HG03095 (cell line): ENCODE measurements around the gene LAMC3.
"Not testable (repeated sequence)": the region's sequence is repeated elsewhere in the genome, so short reads cannot be mapped to it uniquely, and the experiment has no call there.

Experiments
- ATAC-seq: cut with Tn5 transposase; IDR thresholded peaks from one replicate; pipeline ENCODE4 v1.9.1; 2021; ENCODE audit warnings: moderate library complexity; ENCODE audit not compliant: unreplicated experiment

The LAMC3 gene

GRCh38 chr9:131027872-131028179 is 18.9 kb downstream of the LAMC3 start:
- no peak for ATAC-seq

- ATAC-seq = no peak
Measured at GRCh38 chr9:131028221-131028884, 19.4 kb downstream of the LAMC3 start.

DNA sequence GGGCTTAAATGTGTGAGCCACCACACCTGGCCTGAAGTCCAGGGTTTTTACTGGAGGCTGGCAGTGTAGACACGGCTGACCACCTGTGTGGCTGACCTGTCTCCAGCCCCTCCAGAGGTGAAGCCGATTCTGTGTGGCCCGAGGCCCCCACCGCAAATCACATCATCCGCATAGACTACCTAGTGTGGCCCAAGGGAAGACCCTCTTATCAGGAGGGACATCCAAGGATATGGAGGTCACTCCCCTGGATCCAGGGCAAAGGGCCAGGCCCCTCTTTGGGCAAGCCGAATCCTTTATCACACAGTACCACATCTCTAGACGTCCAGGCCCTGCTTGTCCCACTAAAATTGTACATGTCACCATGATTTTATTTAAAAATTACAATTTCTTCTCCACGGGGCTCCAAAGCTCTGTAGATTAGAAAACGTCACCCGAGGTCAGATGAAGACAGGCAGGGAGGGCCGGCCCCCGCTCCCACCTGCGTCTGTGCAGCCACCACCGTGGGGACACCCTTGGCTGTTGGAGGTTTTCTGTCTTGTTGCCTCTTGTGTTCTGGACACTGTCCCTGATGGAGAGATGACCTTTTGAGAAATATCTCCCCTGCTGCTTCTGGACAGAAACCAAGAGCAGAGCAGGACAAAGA is 20.1 kb downstream of the LAMC3 start:
- no peak for ATAC-seq

- no peak for ATAC-seq
Measured at GRCh38 chr9:131029574-131029952, 20.6 kb downstream of the LAMC3 start.

DNA sequence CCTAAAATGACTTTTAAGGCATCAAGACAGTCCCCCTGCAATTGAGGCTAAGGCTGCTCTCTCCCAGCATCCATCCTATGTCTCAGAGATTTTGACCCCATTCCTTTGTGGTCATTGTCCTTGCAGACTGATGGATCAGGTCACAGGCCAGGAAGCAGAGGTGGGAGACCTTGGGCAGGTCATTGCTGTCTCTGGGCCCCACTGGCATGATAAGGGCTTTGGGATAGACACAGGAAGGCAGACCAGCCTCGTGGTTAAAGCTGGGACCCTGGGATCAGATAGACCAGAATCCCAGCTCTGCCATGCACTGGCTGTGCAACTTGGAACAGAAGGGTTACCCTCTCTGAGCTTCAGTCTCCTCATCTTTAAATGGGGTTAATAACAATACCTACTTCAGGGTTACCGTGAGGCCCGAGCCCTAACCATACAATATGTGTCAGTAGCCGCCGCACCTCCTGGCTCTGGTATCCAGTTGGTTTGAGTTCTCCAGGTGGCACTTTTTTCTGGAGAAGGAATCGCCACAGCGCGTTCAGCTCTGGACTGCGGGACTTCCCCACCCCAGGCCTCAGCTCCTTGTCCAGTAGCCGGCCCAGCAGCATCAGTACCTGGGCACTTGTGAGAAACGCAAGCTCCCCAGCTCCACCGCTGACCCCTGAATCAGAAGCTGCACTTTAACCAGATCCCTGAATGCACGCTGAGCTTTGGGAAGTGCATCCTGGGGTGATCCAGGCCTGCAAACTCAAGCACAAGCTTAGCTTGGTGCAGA is 21.4 kb downstream of the LAMC3 start:
- ATAC-seq = no peak

- no peak for ATAC-seq
Measured at GRCh38 chr9:131031005-131031641, 22.1 kb downstream of the LAMC3 start.

- no peak for ATAC-seq
Measured at GRCh38 chr9:131031642-131032005, 22.6 kb downstream of the LAMC3 start.

DNA sequence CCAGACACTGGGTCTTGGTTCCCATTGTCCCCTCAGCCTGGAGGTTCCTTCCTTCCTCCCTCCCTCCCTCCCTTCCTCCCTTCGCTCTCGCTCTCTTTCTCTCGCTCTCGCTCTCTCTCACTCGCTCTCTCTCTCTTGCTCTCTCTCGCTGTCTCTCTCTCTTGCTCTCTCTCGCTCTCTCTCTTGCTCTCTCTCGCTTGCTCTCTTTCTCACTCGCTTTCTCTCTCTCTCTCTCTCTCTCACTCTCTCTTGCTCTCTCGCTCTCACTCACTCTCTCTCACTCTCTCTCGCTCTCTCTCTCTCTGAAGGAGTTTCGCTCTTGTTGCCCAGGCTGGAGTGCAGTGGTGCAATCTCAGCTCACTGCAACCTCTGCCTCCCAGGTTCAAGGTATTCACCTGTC is 23.4 kb downstream of the LAMC3 start:
- no peak for ATAC-seq

DNA sequence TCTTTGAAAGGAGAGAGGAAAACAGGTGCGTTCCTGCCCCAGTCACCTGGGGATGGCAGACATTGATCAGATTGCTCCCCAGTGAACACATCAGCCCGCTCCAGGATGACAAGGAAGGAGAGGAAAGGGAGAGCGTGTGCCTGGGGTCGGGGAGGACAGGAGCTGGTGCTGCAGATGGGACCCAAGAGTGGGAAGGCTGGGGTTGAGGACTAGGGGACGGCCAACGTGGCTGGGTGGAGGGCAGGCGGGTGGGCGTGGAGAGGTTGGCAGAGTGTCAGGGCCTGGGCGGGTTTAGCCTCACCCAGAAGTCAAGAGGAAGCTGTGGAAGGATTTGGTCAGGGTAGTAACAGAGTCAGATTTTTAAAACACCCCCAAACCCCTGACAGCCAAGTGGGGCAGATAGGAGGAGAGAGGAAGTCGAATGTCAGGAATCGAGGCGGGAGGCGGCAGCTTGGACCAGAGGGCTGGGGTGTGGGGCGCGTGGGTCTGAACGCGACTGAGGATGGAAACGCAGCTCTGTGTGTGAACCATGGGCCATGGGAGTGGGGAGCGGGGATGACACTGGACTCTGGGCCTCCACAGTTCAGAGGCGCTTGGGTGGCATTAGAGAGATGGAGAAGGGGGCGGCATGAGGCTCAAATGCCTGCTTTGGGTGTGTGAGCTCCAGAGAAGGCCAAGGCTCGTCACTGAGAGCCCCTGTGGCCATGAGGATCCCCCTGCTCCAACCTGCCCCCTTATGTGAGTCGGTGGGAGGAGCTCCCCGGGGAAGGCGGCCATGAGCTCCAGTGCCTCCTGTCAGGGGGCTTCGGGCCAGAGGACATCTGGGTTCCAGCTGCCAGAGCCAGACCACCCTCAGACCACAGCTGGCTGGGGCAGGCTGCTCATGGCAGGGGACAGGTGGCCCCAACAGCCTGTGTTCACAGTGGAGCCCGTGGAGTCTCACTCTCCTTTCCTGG is 24.6 kb downstream of the LAMC3 start:
- no peak for ATAC-seq

- no peak for ATAC-seq
Measured at GRCh38 chr9:131034268-131034667, 25.3 kb downstream of the LAMC3 start.

DNA sequence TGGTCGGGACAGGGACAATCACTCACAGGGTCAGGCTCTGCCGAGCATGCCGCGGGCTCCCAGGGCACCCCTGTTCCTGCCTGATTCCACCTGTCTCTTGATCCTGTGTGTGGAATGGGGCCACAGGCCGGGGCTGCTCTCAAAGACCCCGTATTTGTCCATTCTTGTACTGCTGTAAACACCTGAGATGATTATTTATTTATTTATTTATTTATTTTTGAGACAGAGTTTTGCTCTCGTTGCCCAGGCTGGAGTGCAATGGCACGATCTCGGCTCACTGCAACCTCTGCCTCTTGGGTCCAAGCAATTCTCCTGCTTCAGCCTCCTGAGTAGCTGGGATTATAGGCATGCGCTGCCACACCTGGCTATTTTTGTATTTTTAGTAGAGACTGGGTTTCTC is 25.8 kb downstream of the LAMC3 start:
- not testable (repeated sequence) for ATAC-seq

GRCh38 chr9:131035548-131035947 is 26.6 kb downstream of the LAMC3 start:
- ATAC-seq = no peak

DNA sequence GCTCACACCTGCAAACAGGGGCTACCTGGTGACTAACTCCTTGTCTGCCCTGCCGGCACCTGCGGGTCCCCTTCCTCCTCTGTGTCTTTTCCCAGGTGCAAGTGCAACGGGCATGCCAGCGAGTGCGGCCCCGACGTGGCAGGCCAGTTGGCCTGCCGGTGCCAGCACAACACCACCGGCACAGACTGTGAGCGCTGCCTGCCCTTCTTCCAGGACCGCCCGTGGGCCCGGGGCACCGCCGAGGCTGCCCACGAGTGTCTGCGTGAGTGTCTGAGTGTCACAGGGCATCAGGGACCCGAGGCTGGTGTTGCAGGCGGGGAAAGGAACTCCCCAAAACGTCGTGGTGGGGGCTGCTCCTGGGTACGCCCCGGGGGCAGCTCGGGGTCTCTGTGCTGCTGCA is 27.1 kb downstream of the LAMC3 start:
- ATAC-seq = no peak

DNA sequence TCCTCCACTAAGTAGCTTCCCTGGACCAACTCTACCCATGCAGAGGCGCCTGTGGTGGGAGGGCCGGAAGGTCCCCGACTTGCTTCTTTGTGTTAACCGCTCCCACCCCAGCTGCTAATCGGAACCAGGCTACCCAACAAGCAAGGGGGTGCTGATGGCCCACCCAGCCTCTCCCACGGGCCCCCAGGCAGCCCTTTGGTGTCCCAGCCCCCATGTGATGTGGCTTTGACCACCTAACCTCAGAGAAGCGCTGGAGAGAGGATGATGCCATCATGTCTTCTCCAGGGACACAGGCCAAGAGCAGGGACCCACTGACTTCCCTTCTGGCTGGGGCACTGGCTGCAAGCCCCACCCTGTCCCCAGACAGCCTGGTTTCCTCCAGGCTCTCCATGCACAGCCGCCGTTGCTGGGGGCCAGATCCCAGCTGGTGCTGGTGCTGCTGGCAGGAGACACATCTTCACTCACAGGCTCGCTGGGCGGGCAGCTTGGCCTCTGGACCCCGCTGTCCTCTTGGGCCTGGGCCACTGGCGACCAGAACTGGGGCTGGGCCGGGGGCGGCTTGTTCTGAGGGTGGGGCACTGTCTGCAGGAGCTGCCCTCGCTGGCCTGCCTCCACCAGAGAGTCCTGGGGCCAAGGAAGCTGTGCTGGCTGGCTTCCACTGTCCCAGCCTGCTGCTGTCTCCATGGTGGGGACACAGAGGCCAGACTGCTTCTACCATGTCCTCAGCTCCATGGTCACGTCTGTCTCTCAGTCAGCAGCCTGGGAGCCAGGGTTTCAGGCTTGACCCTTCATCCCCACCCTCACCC is 27.8 kb downstream of the LAMC3 start:
- ATAC-seq = no peak

DNA sequence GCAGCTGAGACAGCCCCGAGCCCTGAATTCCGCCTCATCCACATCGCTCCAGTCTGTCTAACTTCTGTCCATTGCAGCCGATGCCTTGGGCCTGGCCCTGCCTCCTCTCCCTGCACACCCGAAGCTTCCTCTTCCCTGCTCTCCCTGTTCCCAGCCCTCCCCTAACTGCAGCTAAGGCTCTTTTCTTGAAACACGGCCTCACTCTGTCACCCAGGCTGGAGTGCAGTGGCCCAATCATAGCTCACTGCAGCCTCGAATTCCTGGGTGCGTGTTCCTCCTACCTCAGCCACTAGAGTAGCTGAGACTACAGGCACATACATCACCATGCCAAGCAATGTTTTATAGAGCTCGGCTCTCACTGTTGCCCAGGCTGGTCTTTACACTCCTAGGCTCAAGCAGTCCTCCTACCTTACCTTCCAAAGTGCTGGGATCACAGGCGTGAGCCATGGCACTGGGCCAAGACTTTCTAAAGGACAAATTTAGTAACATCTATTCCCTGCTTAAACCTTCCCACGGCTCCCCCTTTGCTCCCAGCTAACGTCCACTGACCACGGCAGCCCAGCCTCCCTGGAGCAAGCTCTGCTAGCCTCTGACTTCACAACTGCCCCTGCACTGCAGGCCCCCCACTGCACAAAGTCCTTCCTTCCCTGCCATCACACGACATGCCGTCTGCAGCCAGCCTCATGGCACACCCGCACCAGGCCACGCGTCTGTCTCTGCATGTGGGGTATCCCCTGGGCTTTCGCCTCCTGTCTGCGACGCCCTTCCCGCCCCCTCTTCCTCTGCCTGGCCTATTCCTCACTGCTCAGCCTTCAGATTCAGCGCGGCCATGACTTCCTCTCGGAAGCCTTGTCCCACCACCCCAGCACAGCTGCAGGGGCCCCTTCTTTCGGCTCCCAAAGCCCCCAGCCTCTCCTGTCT is 28.6 kb downstream of the LAMC3 start:
- ATAC-seq = no peak

DNA sequence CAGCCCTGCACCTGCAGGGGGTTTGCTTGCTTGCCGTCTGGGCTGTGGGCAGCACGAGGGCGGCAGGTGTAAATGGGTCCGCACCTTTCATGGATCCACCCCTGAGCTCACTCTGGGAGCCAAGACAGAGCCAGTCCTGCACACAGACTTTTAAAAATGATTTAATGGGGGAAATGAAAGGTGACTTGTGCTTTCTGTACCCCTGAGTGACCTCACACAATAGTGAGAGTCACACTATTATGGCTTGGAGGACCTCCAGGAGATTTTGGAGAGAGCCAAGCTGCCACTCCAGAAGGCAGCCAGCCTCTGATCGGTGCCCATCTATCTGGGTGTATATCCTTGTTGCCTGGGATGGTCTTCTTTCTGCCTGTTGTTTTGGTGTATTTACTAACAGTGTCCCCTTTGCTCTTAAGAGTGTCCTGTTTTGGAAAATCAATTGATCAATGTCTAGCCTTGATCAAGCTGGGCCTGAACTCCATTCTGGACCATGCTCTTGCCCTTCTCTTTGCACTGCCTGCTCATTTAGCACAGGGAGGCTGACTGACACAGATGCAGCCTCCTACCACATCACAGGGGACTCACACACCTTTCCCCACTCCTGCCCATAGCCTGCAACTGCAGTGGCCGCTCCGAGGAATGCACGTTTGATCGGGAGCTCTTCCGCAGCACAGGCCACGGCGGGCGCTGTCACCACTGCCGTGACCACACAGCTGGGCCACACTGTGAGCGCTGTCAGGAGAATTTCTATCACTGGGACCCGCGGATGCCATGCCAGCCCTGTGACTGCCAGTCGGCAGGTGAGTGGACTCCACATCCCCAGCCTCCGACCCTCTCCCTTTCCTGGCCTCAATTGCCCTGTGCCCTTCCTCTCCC is 29.5 kb downstream of the LAMC3 start:
- ATAC-seq = no peak

- ATAC-seq = no peak
Measured at GRCh38 chr9:131039129-131039954, 30.4 kb downstream of the LAMC3 start.
